ENCODE data around the gene EIF5B.

The EIF5B gene

DNA sequence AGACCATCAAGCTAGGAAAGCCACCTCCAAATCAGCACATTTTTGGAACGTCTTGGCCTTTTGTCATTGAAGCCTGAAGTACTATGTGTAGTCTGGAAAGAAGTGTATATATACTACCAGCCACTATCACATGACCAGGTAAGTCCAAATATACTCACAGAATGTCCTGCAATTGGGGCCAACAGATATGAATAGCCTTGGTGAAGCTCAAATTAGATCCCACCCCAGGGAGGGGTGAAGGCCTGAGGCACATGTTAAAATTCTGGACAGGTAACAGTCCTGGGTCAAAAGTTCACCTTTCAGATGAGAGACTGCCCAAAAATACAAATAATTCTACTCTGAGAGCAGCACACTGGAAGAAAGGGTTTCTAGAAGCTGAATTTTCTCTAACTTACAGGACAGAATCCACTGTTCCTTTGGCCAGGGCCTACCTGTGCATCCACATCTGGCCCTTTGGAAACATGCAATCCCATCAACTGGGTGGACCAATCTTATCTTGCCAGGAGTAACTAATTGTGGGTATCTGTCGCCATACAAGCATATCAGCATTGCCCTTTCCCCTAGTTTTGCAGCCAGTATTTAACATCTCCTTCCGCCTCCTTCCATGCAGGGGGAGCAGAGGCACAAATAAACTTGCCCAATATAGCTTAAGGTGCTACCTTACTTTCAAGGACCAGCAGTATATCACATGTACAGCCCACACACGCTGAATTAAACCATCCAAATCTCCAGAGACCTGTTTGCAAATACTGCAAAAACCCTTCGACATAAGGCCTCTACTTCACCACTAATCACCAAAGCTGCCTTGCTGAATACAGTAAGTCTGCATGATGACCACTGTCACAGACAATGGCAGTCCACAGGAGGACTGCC, 67.8 kb downstream of the EIF5B start:
- TF ChIP-seq, protein P1, sequence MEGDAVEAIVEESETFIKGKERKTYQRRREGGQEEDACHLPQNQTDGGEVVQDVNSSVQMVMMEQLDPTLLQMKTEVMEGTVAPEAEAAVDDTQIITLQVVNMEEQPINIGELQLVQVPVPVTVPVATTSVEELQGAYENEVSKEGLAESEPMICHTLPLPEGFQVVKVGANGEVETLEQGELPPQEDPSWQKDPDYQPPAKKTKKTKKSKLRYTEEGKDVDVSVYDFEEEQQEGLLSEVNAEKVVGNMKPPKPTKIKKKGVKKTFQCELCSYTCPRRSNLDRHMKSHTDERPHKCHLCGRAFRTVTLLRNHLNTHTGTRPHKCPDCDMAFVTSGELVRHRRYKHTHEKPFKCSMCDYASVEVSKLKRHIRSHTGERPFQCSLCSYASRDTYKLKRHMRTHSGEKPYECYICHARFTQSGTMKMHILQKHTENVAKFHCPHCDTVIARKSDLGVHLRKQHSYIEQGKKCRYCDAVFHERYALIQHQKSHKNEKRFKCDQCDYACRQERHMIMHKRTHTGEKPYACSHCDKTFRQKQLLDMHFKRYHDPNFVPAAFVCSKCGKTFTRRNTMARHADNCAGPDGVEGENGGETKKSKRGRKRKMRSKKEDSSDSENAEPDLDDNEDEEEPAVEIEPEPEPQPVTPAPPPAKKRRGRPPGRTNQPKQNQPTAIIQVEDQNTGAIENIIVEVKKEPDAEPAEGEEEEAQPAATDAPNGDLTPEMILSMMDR (IDR thresholded peaks at IDR 0.05): no peak
- H3K4me1 ChIP-seq: no peaks in the 10 kb centered on the region
- H3K9me3 ChIP-seq (ENCODE audit: control insufficient read depth, low read length): no peaks in the 10 kb centered on the region
- H3K4me3 ChIP-seq (ENCODE audit: low read depth, low read length): no peak overlapping the region
- H3K4me2 ChIP-seq (ENCODE audit: low read length): no peak overlapping the region
- no peak overlapping the region for H3K27ac ChIP-seq
- H2AFZ ChIP-seq: no peak overlapping the region
- no peaks in the 10 kb centered on the region for H3K79me2 ChIP-seq
- H3K9ac ChIP-seq: no peak overlapping the region
- no peaks in the 10 kb centered on the region for H3K36me3 ChIP-seq (ENCODE audit: control insufficient read depth, insufficient read depth, low read length)
- no peaks in the 10 kb centered on the region for H3K27me3 ChIP-seq (ENCODE audit: control insufficient read depth, insufficient read depth, low read length)

DNA sequence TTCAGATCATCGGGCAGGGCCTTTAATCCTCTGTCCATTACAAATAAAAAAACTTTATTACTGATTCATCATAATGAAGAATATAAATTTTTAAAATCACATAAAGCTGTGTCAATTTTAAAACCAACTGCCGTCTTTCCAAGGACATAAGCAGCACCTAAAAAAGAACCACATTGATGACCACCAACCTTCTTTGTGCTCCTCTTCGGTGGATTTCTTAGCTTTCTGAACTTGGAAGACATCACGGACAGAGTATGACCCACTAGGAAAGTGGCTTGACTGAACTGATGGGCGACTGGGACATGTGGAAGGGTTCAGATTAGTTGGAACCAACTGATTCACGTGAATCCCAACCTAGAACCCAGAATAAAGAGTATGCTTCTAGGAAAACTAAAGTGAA, 68.9 kb downstream of the EIF5B start:
- Histone ChIP-seq H2AFZ (no peak overlapping the region), H3K36me3 (ENCODE audit: control insufficient read depth, insufficient read depth, low read length) (no peaks in the 10 kb centered on the region), H3K27ac (no peak overlapping the region), H3K4me3 (ENCODE audit: low read depth, low read length) (no peak overlapping the region), H3K9me3 (ENCODE audit: control insufficient read depth, low read length) (no peaks in the 10 kb centered on the region), H3K4me1 (no peaks in the 10 kb centered on the region), H3K9ac (no peak overlapping the region), H3K27me3 (ENCODE audit: control insufficient read depth, insufficient read depth, low read length) (no peaks in the 10 kb centered on the region), H3K79me2 (no peaks in the 10 kb centered on the region), H3K4me2 (ENCODE audit: low read length) (no peak overlapping the region)
- TF ChIP-seq, protein P1 (IDR thresholded peaks at IDR 0.05): no peak

DNA sequence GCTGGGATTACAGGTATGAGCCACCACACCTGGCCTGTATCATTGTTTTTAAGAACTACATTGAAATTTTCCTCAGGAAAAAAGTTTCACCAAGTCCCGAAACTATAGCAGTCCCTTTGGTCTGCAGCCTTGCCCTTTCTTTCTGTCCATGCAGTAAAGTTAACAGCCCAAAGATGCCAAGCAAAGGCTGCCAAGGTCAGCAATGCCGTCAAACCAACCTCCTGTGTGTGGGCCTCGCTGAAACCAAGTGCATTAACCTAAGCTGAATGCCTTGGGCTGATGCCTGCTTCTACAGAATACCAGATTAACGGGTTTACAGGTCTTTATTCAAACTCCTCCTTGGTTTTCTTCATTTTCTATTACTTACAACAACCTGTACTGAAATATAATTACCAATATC, 73.1 kb downstream of the EIF5B start:
- no peaks in the 10 kb centered on the region for H3K36me3 ChIP-seq (ENCODE audit: control insufficient read depth, insufficient read depth, low read length)
- H3K27ac ChIP-seq: no peak overlapping the region
- H3K79me2 ChIP-seq: no peaks in the 10 kb centered on the region
- TF ChIP-seq, protein P1 (IDR thresholded peaks at IDR 0.05): no peak
- no peak overlapping the region for H3K9ac ChIP-seq
- H3K4me2 ChIP-seq (ENCODE audit: low read length): no peak overlapping the region
- no peaks in the 10 kb centered on the region for H3K9me3 ChIP-seq (ENCODE audit: control insufficient read depth, low read length)
- H2AFZ ChIP-seq: no peak overlapping the region
- no peaks in the 10 kb centered on the region for H3K27me3 ChIP-seq (ENCODE audit: control insufficient read depth, insufficient read depth, low read length)
- H3K4me1 ChIP-seq: no peaks in the 10 kb centered on the region
- H3K4me3 ChIP-seq (ENCODE audit: low read depth, low read length): no peak overlapping the region

DNA sequence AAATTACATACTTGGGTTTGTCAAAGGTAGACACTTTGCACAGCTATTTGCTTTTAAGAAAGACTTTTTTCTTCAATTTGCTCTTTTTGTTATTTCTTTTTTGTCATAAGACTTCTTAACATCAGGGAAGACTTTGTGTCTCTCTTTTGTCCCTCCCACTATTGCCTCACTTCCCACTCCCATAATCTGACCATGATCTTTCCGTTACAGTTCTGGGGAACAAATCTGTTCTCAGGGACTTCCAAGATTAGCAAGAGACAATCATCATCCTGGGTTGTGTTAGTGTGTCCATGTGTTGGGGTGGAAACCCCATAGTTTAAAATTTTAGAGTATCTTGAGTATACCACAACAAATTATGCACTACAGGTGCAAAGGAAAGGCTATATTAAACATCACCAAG, 77.4 kb downstream of the EIF5B start:
- Histone ChIP-seq H2AFZ (no peak overlapping the region), H3K27ac (no peak overlapping the region), H3K4me1 (no peaks in the 10 kb centered on the region), H3K9me3 (ENCODE audit: control insufficient read depth, low read length) (no peaks in the 10 kb centered on the region), H3K4me3 (ENCODE audit: low read depth, low read length) (no peak overlapping the region), H3K79me2 (no peaks in the 10 kb centered on the region), H3K4me2 (ENCODE audit: low read length) (no peak overlapping the region), H3K27me3 (ENCODE audit: control insufficient read depth, insufficient read depth, low read length) (no peaks in the 10 kb centered on the region), H3K36me3 (ENCODE audit: control insufficient read depth, insufficient read depth, low read length) (no peaks in the 10 kb centered on the region), H3K9ac (no peak overlapping the region)
- TF ChIP-seq, protein P1 (IDR thresholded peaks at IDR 0.05): no peak

DNA sequence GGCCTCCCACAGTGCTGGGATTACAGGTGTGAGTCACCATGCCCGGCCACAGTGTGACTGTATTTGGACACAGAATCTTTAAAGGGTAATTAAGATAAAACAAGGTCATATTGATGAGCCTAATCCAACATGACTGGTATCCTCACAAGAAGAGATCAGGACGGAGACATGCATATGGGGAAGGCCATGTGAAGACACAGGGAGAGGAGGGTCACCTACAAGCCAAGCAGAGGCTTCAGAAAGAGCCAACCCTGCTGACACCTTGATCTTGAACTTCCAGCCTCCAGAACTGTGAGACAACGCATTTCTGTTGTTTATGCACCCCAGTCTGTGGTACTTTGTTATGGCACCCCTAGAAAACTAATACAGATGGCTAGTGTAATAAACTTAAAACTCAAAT, 80.2 kb downstream of the EIF5B start:
- Histone ChIP-seq H3K9ac (no peak overlapping the region), H3K4me1 (no peaks in the 10 kb centered on the region), H3K36me3 (ENCODE audit: control insufficient read depth, insufficient read depth, low read length) (no peaks in the 10 kb centered on the region), H2AFZ (no peak overlapping the region), H3K4me3 (ENCODE audit: low read depth, low read length) (no peak overlapping the region), H3K79me2 (no peaks in the 10 kb centered on the region), H3K27ac (no peak overlapping the region), H3K4me2 (ENCODE audit: low read length) (no peak overlapping the region), H3K9me3 (ENCODE audit: control insufficient read depth, low read length) (no peaks in the 10 kb centered on the region), H3K27me3 (ENCODE audit: control insufficient read depth, insufficient read depth, low read length) (no peaks in the 10 kb centered on the region)
- TF ChIP-seq, protein P1 (IDR thresholded peaks at IDR 0.05): no peak

All from parathyroid adenoma (tissue), 2 donors.